ENCODE results near the gene GGNBP2.

Gene GGNBP2

DNA sequence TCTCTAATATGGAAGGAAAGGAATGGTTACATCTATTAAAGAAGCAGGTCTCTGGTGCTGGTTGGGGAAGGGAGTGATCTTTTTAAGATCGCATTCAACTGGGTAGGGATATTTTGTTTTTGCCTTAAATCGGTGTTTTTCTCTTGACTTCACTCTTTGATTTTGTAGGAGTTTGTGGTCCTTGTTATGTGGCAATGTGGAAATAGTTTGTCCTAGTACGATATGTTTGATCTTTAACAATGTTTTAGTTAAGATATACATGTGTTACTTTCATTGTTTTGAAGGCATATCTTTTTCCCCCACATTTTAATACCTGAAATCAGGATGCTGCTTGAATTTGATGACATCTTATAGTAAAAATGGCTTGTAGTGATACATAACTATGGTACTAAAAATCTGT lies 8.7 kb downstream of the GGNBP2 start:
- Histone ChIP-seq H3K27ac (replicated peaks) (no peak overlapping the region), H3K4me3 (replicated peaks; ENCODE audit: insufficient read depth, low read length) (no peak overlapping the region), H3K27me3 (ENCODE audit: insufficient read depth, poor library complexity, severe bottlenecking) (no peaks in the 10 kb centered on the region)
- no peak for DNase-seq (ENCODE audit: low read depth in 1 of 2, low spot score in 1 of 2)
- TF ChIP-seq POLR2AphosphoS5 (IDR thresholded peaks at IDR 0.05; ENCODE audit: low read depth) (no peak), GABPA (IDR thresholded peaks at IDR 0.05; ENCODE audit: low read depth) (no peak)
- TF ChIP-seq, protein P1, sequence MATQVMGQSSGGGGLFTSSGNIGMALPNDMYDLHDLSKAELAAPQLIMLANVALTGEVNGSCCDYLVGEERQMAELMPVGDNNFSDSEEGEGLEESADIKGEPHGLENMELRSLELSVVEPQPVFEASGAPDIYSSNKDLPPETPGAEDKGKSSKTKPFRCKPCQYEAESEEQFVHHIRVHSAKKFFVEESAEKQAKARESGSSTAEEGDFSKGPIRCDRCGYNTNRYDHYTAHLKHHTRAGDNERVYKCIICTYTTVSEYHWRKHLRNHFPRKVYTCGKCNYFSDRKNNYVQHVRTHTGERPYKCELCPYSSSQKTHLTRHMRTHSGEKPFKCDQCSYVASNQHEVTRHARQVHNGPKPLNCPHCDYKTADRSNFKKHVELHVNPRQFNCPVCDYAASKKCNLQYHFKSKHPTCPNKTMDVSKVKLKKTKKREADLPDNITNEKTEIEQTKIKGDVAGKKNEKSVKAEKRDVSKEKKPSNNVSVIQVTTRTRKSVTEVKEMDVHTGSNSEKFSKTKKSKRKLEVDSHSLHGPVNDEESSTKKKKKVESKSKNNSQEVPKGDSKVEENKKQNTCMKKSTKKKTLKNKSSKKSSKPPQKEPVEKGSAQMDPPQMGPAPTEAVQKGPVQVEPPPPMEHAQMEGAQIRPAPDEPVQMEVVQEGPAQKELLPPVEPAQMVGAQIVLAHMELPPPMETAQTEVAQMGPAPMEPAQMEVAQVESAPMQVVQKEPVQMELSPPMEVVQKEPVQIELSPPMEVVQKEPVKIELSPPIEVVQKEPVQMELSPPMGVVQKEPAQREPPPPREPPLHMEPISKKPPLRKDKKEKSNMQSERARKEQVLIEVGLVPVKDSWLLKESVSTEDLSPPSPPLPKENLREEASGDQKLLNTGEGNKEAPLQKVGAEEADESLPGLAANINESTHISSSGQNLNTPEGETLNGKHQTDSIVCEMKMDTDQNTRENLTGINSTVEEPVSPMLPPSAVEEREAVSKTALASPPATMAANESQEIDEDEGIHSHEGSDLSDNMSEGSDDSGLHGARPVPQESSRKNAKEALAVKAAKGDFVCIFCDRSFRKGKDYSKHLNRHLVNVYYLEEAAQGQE (IDR thresholded peaks at IDR 0.05; ENCODE audit: insufficient replicate concordance, low read depth) = no peak

DNA sequence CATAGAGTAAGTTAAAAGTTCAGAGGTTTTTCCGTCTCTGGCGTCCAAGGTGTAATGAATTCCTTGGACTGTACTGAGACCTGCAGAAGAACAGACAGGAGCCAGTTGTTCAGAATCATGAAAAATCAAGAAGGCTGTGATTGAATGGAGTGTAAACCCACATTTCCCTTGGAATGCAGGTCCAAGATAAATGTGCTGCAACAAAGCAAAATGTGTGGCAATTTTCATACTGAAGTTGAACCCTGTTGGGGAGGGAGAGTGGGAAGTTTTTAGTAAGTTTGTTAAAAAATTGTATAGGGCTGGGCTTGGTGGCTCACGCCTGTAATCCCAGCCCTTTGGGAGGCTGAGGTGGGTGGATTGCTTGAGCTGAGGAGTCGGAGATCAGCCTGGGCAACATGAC lies 21.4 kb downstream of the GGNBP2 start:
- Histone ChIP-seq H3K27me3 (ENCODE audit: insufficient read depth, poor library complexity, severe bottlenecking) (no peaks in the 10 kb centered on the region), H3K4me3 (replicated peaks; ENCODE audit: insufficient read depth, low read length) (no peak overlapping the region), H3K27ac (replicated peaks) (no peak overlapping the region)
- no peak for DNase-seq (ENCODE audit: low read depth in 1 of 2, low spot score in 1 of 2)
- TF ChIP-seq, protein P1 (IDR thresholded peaks at IDR 0.05; ENCODE audit: insufficient replicate concordance, low read depth) = no peak
- TF ChIP-seq POLR2AphosphoS5 (IDR thresholded peaks at IDR 0.05; ENCODE audit: low read depth) (no peak), SPI1 (IDR thresholded peaks at IDR 0.05; ENCODE audit: borderline replicate concordance, low read depth) (no peak), GABPA (IDR thresholded peaks at IDR 0.05; ENCODE audit: low read depth) (no peak)
- TF ChIP-seq, protein P2, sequence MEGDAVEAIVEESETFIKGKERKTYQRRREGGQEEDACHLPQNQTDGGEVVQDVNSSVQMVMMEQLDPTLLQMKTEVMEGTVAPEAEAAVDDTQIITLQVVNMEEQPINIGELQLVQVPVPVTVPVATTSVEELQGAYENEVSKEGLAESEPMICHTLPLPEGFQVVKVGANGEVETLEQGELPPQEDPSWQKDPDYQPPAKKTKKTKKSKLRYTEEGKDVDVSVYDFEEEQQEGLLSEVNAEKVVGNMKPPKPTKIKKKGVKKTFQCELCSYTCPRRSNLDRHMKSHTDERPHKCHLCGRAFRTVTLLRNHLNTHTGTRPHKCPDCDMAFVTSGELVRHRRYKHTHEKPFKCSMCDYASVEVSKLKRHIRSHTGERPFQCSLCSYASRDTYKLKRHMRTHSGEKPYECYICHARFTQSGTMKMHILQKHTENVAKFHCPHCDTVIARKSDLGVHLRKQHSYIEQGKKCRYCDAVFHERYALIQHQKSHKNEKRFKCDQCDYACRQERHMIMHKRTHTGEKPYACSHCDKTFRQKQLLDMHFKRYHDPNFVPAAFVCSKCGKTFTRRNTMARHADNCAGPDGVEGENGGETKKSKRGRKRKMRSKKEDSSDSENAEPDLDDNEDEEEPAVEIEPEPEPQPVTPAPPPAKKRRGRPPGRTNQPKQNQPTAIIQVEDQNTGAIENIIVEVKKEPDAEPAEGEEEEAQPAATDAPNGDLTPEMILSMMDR (IDR thresholded peaks at IDR 0.05; ENCODE audit: insufficient read depth, low read length) = no peak

DNA sequence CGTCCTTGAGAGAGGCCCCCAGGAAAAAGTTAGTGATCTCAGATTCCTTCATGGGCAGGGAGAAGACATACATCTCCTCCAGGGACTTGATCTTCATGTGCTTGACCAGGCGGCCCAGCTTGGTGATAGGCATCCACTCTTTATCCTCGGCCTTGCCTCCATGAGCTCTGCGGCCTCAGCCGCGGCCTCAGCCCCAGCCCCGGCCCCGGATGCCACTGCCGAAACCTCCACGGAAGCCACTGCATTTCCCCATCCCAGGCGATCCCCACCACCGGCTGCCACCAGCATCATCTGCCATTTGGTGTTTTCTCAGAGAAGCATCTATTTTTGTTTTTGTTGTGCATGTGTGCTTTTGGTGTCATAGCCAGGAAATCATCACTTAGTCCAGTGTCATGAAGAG lies 30.3 kb downstream of the GGNBP2 start:
- H3K27ac ChIP-seq (replicated peaks) = no peak overlapping the region
- no peak for TF ChIP-seq SPI1 (IDR thresholded peaks at IDR 0.05; ENCODE audit: borderline replicate concordance, low read depth)
- TF ChIP-seq POLR2AphosphoS5 (IDR thresholded peaks at IDR 0.05; ENCODE audit: low read depth) = no peak
- no peaks in the 10 kb centered on the region for H3K27me3 ChIP-seq (ENCODE audit: insufficient read depth, poor library complexity, severe bottlenecking)
- no peak overlapping the region for H3K4me3 ChIP-seq (replicated peaks; ENCODE audit: insufficient read depth, low read length)
- DNase-seq (ENCODE audit: low read depth in 1 of 2, low spot score in 1 of 2) = no peak

DNA sequence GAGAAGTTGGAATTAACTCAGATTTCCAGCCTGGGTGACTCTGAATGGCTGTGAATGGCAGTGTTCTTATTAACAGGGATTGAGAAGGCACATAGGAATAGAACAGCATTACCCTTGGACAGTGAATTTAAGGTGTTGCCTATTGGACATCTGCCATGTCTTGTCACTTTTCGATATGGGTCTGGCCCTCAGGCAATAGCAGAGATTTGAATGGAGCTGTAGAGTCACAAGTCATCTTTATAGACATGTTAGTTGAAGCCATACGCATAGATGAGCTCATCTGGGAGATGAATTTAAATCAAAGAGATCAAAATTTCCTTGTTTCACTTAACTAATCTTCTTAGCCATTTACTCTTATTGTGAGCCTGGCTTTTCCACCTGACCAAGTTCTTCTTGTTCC lies 32.1 kb downstream of the GGNBP2 start:
- Histone ChIP-seq H3K27me3 (ENCODE audit: insufficient read depth, poor library complexity, severe bottlenecking) (no peaks in the 10 kb centered on the region), H3K4me3 (replicated peaks; ENCODE audit: insufficient read depth, low read length) (no peak overlapping the region), H3K27ac (replicated peaks) (no peak overlapping the region)
- no peak for TF ChIP-seq POLR2AphosphoS5 (IDR thresholded peaks at IDR 0.05; ENCODE audit: low read depth)
- TF ChIP-seq GABPA (IDR thresholded peaks at IDR 0.05; ENCODE audit: low read depth) = no peak
- TF ChIP-seq, protein P1 (IDR thresholded peaks at IDR 0.05; ENCODE audit: insufficient replicate concordance, low read depth) = no peak
- TF ChIP-seq, protein P2 (IDR thresholded peaks at IDR 0.05; ENCODE audit: insufficient read depth, low read length) = no peak
- no peak for TF ChIP-seq SPI1 (IDR thresholded peaks at IDR 0.05; ENCODE audit: borderline replicate concordance, low read depth)
- DNase-seq (ENCODE audit: low read depth in 1 of 2, low spot score in 1 of 2) = no peak
